GM06990 (cell line): Measurements from ENCODE around the gene GRIK3.
A peak's percentile ranks its signal among the peaks of the same experiment; 100 is the strongest.

Experiments
- DNase-seq: peaks from one replicate; pipeline ENCODE4 v3.0.0-alpha.2; 2011; ENCODE audit not compliant: insufficient read length; ENCODE audit errors: extremely low read depth
- H3K27me3 ChIP-seq: replicated peaks from 2 replicates; pipeline ENCODE4 v1.6.0; 2011; ENCODE audit warnings: low read length; ENCODE audit not compliant: control insufficient read depth, insufficient read depth
- H3K36me3 ChIP-seq: 2 replicates; pipeline ENCODE4 v1.5.1; 2011; ENCODE audit warnings: low read length; ENCODE audit not compliant: control insufficient read depth, insufficient read depth
- H3K4me3 ChIP-seq: replicated peaks from 2 replicates; pipeline ENCODE4 v1.5.1; 2011; ENCODE audit warnings: low read depth, mild to moderate bottlenecking, control low read depth, low read length
- TF ChIP-seq, protein P1 (sequence below): IDR thresholded peaks from 2 replicates; pipeline ENCODE4 v1.5.1; 2011; ENCODE audit warnings: low read length, control low read depth, mild to moderate bottlenecking, inconsistent platforms; ENCODE audit not compliant: insufficient read depth, poor library complexity, severe bottlenecking

Gene GRIK3

DNA sequence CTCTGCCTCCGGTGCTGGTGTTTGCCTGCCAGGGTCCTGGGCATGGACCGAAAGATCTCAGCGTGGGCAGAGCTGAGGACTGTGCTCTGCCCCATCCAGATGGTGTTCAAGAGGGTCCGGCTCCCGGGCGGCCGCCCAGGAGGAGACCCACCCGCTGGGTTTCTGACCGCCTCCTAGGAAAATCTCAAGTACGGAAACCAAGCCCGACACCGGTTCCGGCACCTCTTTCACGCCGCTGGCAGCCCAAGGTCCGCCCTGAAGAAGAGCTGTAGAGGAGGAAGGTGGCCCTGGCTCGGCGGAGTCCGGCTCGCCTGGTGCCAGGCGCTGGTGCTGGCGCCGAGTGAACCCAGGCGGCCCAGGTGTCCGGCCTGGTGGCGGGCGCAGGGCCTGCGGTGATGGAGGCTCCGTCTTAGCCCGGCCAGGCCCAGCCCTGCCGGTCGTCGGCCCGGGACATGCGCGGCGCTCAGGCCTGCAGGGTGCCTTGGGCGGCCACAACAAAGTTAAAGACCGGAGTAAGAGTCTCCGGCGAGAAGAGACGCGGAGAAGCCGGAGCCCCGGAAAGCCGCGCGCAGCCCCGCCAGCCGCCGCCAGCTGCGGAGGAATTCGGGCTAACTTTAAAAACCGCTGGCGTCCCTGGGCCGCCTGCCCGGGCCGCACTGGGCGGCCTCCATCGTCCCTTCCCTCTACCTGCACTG, 1.5 kb downstream of the GRIK3 start:
- no peaks in the 10 kb centered on the region for H3K36me3 ChIP-seq
- TF ChIP-seq, protein P1, sequence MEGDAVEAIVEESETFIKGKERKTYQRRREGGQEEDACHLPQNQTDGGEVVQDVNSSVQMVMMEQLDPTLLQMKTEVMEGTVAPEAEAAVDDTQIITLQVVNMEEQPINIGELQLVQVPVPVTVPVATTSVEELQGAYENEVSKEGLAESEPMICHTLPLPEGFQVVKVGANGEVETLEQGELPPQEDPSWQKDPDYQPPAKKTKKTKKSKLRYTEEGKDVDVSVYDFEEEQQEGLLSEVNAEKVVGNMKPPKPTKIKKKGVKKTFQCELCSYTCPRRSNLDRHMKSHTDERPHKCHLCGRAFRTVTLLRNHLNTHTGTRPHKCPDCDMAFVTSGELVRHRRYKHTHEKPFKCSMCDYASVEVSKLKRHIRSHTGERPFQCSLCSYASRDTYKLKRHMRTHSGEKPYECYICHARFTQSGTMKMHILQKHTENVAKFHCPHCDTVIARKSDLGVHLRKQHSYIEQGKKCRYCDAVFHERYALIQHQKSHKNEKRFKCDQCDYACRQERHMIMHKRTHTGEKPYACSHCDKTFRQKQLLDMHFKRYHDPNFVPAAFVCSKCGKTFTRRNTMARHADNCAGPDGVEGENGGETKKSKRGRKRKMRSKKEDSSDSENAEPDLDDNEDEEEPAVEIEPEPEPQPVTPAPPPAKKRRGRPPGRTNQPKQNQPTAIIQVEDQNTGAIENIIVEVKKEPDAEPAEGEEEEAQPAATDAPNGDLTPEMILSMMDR: no peak
- no peak for DNase-seq
- H3K27me3 ChIP-seq: peaks cover 5% of the 10 kb centered on the region; the same call in 1 of the 2 replicates
- no peak overlapping the region for H3K4me3 ChIP-seq

DNA sequence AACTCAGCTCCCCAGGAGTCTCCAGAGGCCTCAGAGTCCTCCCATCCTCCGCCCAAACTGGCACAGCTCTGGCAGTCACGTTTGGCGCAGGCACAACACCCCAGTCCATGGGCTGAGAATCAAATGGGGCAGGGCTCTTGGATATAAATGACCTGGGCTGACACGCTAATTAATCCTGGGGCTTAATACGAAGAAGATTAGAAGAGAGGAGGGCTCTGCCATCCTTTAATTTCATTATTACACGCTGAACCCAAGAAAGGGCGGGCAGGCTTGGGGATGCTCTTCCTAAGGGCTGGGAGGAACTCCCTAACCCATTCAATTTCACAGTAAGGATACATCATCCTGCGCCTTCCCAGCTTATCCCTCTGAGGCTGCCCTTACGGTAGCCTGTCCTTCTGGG, 2.4 kb downstream of the GRIK3 start:
- Histone ChIP-seq H3K27me3 (peaks cover 5% of the 10 kb centered on the region; the same call in 1 of the 2 replicates), H3K36me3 (no peaks in the 10 kb centered on the region), H3K4me3 (no peak overlapping the region)
- TF ChIP-seq, protein P1: no peak
- no peak for DNase-seq

DNA sequence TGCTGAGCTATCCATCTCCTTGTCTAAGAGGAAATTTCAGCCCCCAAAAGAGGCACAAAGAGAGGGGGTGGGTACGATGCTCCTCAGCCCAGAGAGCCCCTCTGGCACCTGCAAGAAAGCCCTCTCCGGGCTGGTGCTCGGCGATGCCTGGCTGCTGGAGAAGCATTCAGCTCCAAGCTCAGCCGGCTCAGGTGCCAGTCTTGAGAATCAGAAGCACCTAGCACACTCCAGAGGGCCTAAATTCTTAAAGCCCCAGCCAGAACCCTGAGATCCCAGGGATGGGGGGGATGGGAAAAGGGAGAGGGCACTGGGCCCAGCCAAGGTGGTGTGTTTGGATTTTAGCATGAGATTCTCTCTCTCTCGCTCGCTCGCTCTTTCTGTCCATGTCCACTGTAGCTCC, 2.9 kb downstream of the GRIK3 start:
- DNase-seq: no peak
- Histone ChIP-seq H3K27me3 (peaks cover 5% of the 10 kb centered on the region; the same call in 1 of the 2 replicates), H3K4me3 (no peak overlapping the region), H3K36me3 (no peaks in the 10 kb centered on the region)
- TF ChIP-seq, protein P1: no peak

DNA sequence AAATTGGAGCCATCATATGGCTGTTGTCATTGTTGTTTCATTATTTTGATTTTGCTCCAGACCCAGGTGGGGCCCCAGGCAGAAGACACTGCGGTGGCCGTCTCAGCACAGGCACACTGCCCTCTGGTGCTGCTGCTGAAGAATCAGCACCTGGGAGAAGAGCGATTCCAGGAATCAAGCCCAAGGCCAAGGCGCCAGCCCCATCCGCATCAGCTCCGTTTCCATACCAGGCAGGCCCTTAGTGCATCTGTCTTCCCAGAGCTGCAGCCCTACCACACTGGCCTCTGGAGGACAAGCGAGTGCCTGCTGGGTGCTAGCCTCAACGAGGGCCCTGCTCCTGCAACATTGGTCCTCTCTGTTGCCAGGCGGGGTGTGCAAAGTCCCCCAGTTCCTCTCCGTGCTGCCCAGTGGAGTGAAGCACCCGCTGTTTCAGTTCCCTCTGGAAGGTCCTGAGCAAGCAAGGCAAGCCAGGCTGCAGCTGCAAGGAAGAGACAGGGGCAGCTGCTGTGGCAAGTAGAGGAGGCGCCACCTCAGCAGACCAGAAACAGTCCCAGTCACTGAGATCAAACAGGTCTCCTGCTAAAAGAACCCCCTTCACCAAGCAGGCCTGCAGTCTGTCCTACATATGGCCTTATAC, 5.2 kb downstream of the GRIK3 start:
- TF ChIP-seq, protein P1: no peak
- H3K36me3 ChIP-seq: no peaks in the 10 kb centered on the region
- H3K27me3 ChIP-seq: peaks cover 5% of the 10 kb centered on the region; the same call in 1 of the 2 replicates
- no peak overlapping the region for H3K4me3 ChIP-seq
- DNase-seq: peak; percentile 23

DNA sequence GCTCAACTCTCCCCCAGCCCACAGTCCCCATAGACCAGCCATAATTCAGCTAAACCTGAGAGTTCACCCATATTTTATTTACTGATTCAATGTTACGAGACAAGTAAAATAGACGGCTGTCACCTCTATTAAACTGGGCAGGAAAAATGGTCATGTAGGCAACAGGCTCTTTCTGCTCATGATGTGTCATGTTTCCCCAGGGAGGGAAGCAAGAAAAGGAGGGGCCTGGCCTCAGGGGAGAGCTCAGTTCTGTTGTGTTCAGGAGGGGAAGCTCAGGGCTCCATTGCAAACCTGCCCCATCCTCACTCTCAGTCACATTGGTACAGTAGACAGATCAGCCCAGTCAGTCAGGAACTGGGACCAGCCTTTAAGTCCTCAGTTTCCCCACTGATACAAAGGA, 12.8 kb downstream of the GRIK3 start:
- no peak for DNase-seq

More for the DNA sequence above, 12.8 kb downstream of the GRIK3 start:
- Histone ChIP-seq H3K27me3 (no peaks in the 10 kb centered on the region), H3K36me3 (no peaks in the 10 kb centered on the region), H3K4me3 (no peak overlapping the region)
- TF ChIP-seq, protein P1: no peak
